T-cell (primary cell): Measurements from ENCODE around the gene TBPL2. TPM values are rescaled to one million over a fixed set of nuclear protein-coding genes. Genes with fewer than 3 reads are reported as not detected.

ENCODE experiments used
- ATAC-seq, 4 experiments: fragments of 200-7000 bp in 3 of 4; fragments of 150-1000 bp in 1 of 4; cut with Tn5 transposase; replicated peaks in 1 of 4; 1 replicate in 3 of 4; 2 replicates in 1 of 4; pipeline ENCODE4 v1.10.0; 2021; ENCODE audit warnings: moderate library complexity in 3 of 4, mild to moderate bottlenecking in 2 of 4, moderate number of reproducible peaks in 1 of 4
- CTCF ChIA-PET, 2 donors: fragments of 300-600 bp; sonication (Branson Sonifier 250); formaldehyde crosslinking; loops; one replicate each; lab custom pipeline; 2022; ENCODE audit warnings: antibody characterized with exemption in 2 of 2; lab: Charles Lee
- POLR2A ChIA-PET, 2 donors: fragments of 300-600 bp; sonication (Branson Sonifier 250); formaldehyde crosslinking; loops; one replicate each; lab custom pipeline; 2022; ENCODE audit warnings: antibody characterized with exemption in 2 of 2; lab: Charles Lee
- DNase-seq, 35 experiments: peaks; one replicate each; pipeline versions ENCODE4 v3.0.0 to v3.0.0-alpha.2; 2013 to 2023
- H3K27ac ChIP-seq: one replicate; pipeline ENCODE4 v1.5.1; 2013; ENCODE audit warnings: low read length
- H3K27me3 ChIP-seq, 2 experiments: replicated peaks in 1 of 2; 1 replicate in 1 of 2; 2 replicates in 1 of 2; pipeline versions ENCODE4 v1.6.1 to v1.7.0; 2013; ENCODE audit warnings: low read length in 1 of 2, mixed read lengths in 1 of 2; ENCODE audit not compliant: control insufficient read depth in 2 of 2, insufficient read depth in 2 of 2; ENCODE audit errors: extremely low read depth in 1 of 2
- H3K36me3 ChIP-seq, 2 donors: 1 replicate in 1 of 2; 2 replicates in 1 of 2; pipeline versions ENCODE4 v1.6.1 to v1.7.0; 2013; ENCODE audit warnings: low read length in 1 of 2; ENCODE audit not compliant: control insufficient read depth in 2 of 2, insufficient read depth in 1 of 2; ENCODE audit errors: extremely low read depth in 1 of 2
- H3K4me1 ChIP-seq, 2 experiments: 1 replicate in 1 of 2; 2 replicates in 1 of 2; pipeline versions ENCODE4 v1.6.1 to v1.7.0; 2013; ENCODE audit warnings: low read length in 2 of 2, mixed read lengths in 1 of 2; ENCODE audit not compliant: insufficient read depth in 2 of 2, control insufficient read depth in 1 of 2; ENCODE audit errors: extremely low read depth in 1 of 2
- H3K4me3 ChIP-seq, 2 donors: 1 replicate in 1 of 2; 2 replicates in 1 of 2; pipeline versions ENCODE4 v1.5.1 to v1.7.0; 2013; ENCODE audit warnings: mild to moderate bottlenecking in 2 of 2, low read length in 1 of 2, moderate library complexity in 1 of 2; ENCODE audit not compliant: control insufficient read depth in 1 of 2; ENCODE audit errors: extremely low read depth in 1 of 2
- H3K9me3 ChIP-seq: 2 replicates; pipeline ENCODE4 v1.7.0; 2013
- H3K27ac Mint-ChIP-seq, 2 donors: one replicate each; pipeline ENCODE4 v1.8.0; 2020 to 2021; ENCODE audit warnings: mild to moderate bottlenecking in 2 of 2, mixed read lengths in 2 of 2
- H3K27me3 Mint-ChIP-seq, 2 donors: one replicate each; pipeline ENCODE4 v1.8.0; 2021 to 2022; ENCODE audit warnings: mixed read lengths in 2 of 2
- H3K36me3 Mint-ChIP-seq: one replicate; pipeline ENCODE4 v1.8.0; 2021; ENCODE audit warnings: mixed read lengths
- H3K4me1 Mint-ChIP-seq, 3 donors: one replicate each; pipeline ENCODE4 v1.8.0; 2020 to 2022; ENCODE audit warnings: mixed read lengths in 3 of 3, mild to moderate bottlenecking in 1 of 3
- H3K4me3 Mint-ChIP-seq, 3 donors: one replicate each; pipeline ENCODE4 v1.8.0; 2020 to 2022; ENCODE audit warnings: mild to moderate bottlenecking in 3 of 3, mixed read lengths in 3 of 3, moderate library complexity in 3 of 3
- H3K9me3 Mint-ChIP-seq, 3 donors: one replicate each; pipeline ENCODE4 v1.8.0; 2020 to 2022; ENCODE audit warnings: mixed read lengths in 3 of 3
- WGBS: methylation state at CpG from one replicate; pipeline ENCODE4 v1.1.5; 2013; ENCODE audit warnings: missing lambda C conversion rate; ENCODE audit not compliant: insufficient coverage; 5-methylcytosine and 5-hydroxymethylcytosine counted together
- total RNA-seq, 35 experiments: library from RNA in 6 of 35; stranded (reverse) in 6 of 35; fragments of 120-200 nt in 1 of 35; gene quantifications; one replicate each; pipeline versions ENCODE4 v1.2.1 to v1.2.4 and lab custom pipeline; 2013 to 2026

The TBPL2 gene
- total RNA-seq, 5 donors from 2014 or later (not counting 1 experiment from before 2014, with no cell fraction given): not detected

GRCh38 chr14:55419663-55420062 is 20.8 kb downstream of the TBPL2 start:
- CTCF ChIA-PET: interaction anchor here in 1 of 2 donors (0.5 to 1.0 kb wide), 2 partner anchors 158 to 259 kb away, joined by 3 to 7 read pairs; no protein-coding TSS in a partner anchor
- no peak for ATAC-seq

GRCh38 chr14:55418411-55418810 is 22.0 kb downstream of the TBPL2 start:
- ChIA-PET CTCF (interaction anchor here in 1 of 2 donors (1.0 kb wide), 1 partner anchor 8 kb away, joined by 3 read pairs; no protein-coding TSS in a partner anchor), POLR2A (interaction anchor here (0.5 to 0.7 kb wide), 2 partner anchors 10 to 1000 kb away, joined by 4 read pairs; no protein-coding TSS in a partner anchor)
- Histone ChIP-seq H3K27me3 (no peaks in the 10 kb centered on the region), H3K36me3 (no peaks in the 10 kb centered on the region), H3K9me3 (no peaks in the 10 kb centered on the region), H3K27ac (no peak overlapping the region), H3K4me1 (peaks cover 0 to 3% of the 10 kb centered on the region in 2 experiments), H3K4me3 (no peak overlapping the region)
- Mint-ChIP-seq H3K9me3 (no peaks in the 10 kb centered on the region), H3K4me3 (no peak overlapping the region), H3K36me3 (no peaks in the 10 kb centered on the region), H3K27ac (no peak overlapping the region), H3K4me1 (no peaks in the 10 kb centered on the region), H3K27me3 (no peaks in the 10 kb centered on the region)
- DNase-seq (no peak), ATAC-seq (no peak)
- no CpG with 5 or more reads among the region's 6 CpGs for WGBS

More at GRCh38 chr14:55419663-55420062, 20.8 kb downstream of the TBPL2 start:
- Histone ChIP-seq H3K27me3 (no peaks in the 10 kb centered on the region), H3K27ac (no peak overlapping the region), H3K36me3 (no peaks in the 10 kb centered on the region), H3K4me1 (peaks cover 0 to 6% of the 10 kb centered on the region in 2 experiments), H3K4me3 (no peak overlapping the region), H3K9me3 (no peaks in the 10 kb centered on the region)
- Mint-ChIP-seq H3K9me3 (no peaks in the 10 kb centered on the region), H3K4me1 (no peaks in the 10 kb centered on the region), H3K27ac (no peak overlapping the region), H3K27me3 (no peaks in the 10 kb centered on the region), H3K36me3 (no peaks in the 10 kb centered on the region), H3K4me3 (no peak overlapping the region)
- DNase-seq: no peak
- WGBS: 86% methylated on average over 1 of the region's 1 CpG
- POLR2A ChIA-PET: interaction anchor here in 1 of 2 donors (0.6 kb wide), 1 partner anchor 934 kb away, joined by 3 read pairs; no protein-coding TSS in a partner anchor

GRCh38 chr14:55417955-55418354 is 22.5 kb downstream of the TBPL2 start:
- no peak overlapping the region for H3K27ac ChIP-seq
- CTCF ChIA-PET: interaction anchor here in 1 of 2 donors (0.7 to 1.9 kb wide), 3 partner anchors 28 to 194 kb away, joined by 3 to 5 read pairs (median 4); no protein-coding TSS in a partner anchor
- no peak overlapping the region for H3K4me3 ChIP-seq
- no peaks in the 10 kb centered on the region for H3K36me3 Mint-ChIP-seq
- H3K4me1 Mint-ChIP-seq: peaks cover 0 to 2% (median 0%) of the 10 kb centered on the region in 3 donors
- DNase-seq (no peak), ATAC-seq (no peak)
- POLR2A ChIA-PET: interaction anchor here in 1 of 2 donors (0.7 kb wide), 1 partner anchor 1001 kb away, joined by 4 read pairs; no protein-coding TSS in a partner anchor
- no peaks in the 10 kb centered on the region for H3K9me3 Mint-ChIP-seq
- H3K36me3 ChIP-seq: no peaks in the 10 kb centered on the region
- H3K27me3 ChIP-seq: no peaks in the 10 kb centered on the region
- H3K4me1 ChIP-seq: peaks cover 0 to 3% of the 10 kb centered on the region in 2 experiments
- H3K9me3 ChIP-seq: no peaks in the 10 kb centered on the region
- H3K4me3 Mint-ChIP-seq: no peak overlapping the region
- no peaks in the 10 kb centered on the region for H3K27me3 Mint-ChIP-seq
- no peak overlapping the region for H3K27ac Mint-ChIP-seq

GRCh38 chr14:55416866-55417265 is 23.6 kb downstream of the TBPL2 start:
- ATAC-seq: peak in 1 of 4 experiments; percentile 34

GRCh38 chr14:55414551-55414950 is 25.9 kb downstream of the TBPL2 start:
- DNase-seq (no peak), ATAC-seq (no peak)
- Mint-ChIP-seq H3K27ac (no peak overlapping the region), H3K4me1 (peaks cover 23 to 31% (median 23%) of the 10 kb centered on the region in 3 donors), H3K27me3 (no peaks in the 10 kb centered on the region), H3K36me3 (no peaks in the 10 kb centered on the region), H3K9me3 (no peaks in the 10 kb centered on the region), H3K4me3 (no peak overlapping the region)
- Histone ChIP-seq H3K36me3 (no peaks in the 10 kb centered on the region), H3K9me3 (no peaks in the 10 kb centered on the region), H3K4me1 (peaks cover 7 to 20% of the 10 kb centered on the region in 2 experiments), H3K4me3 (no peak overlapping the region), H3K27ac (no peak overlapping the region), H3K27me3 (no peaks in the 10 kb centered on the region)
- ChIA-PET CTCF (interaction anchor here (0.6 to 1.3 kb wide), 5 partner anchors 11 to 32 kb away, joined by 3 to 10 read pairs (median 4); no protein-coding TSS in a partner anchor), POLR2A (interaction anchor here (0.6 kb wide), 4 partner anchors 18 to 533 kb away, joined by 3 to 5 read pairs (median 3); no protein-coding TSS in a partner anchor)
- no CpG with 5 or more reads among the region's 3 CpGs for WGBS

More at GRCh38 chr14:55416866-55417265, 23.6 kb downstream of the TBPL2 start:
- Histone ChIP-seq H3K27ac (no peak overlapping the region), H3K4me1 (peaks cover 5 to 7% of the 10 kb centered on the region in 2 experiments), H3K36me3 (no peaks in the 10 kb centered on the region), H3K9me3 (no peaks in the 10 kb centered on the region), H3K27me3 (no peaks in the 10 kb centered on the region), H3K4me3 (no peak overlapping the region)
- DNase-seq: peak in 6 of 35 experiments; percentile 3 to 28 (median 16)
- no CpG with 5 or more reads among the region's 5 CpGs for WGBS
- no peak overlapping the region for H3K4me3 Mint-ChIP-seq
- no peaks in the 10 kb centered on the region for H3K9me3 Mint-ChIP-seq
- ChIA-PET POLR2A (interaction anchor here in 1 of 2 donors (0.5 kb wide), 1 partner anchor 54 kb away, joined by 4 read pairs; no protein-coding TSS in a partner anchor), CTCF (interaction anchor here (0.7 to 1.9 kb wide), 6 partner anchors 8 to 852 kb away, joined by 3 to 4 read pairs (median 4); no protein-coding TSS in a partner anchor)
- no peaks in the 10 kb centered on the region for H3K27me3 Mint-ChIP-seq
- no peak overlapping the region for H3K27ac Mint-ChIP-seq
- H3K4me1 Mint-ChIP-seq: peaks cover 6 to 12% (median 9%) of the 10 kb centered on the region in 3 donors
- no peaks in the 10 kb centered on the region for H3K36me3 Mint-ChIP-seq

- Histone ChIP-seq H3K4me3 (no peak overlapping the region), H3K27ac (no peak overlapping the region), H3K9me3 (no peaks in the 10 kb centered on the region), H3K4me1 (peaks cover 7 to 20% of the 10 kb centered on the region in 2 experiments), H3K27me3 (no peaks in the 10 kb centered on the region), H3K36me3 (no peaks in the 10 kb centered on the region)
- peak overlapping the region; percentile 86 to 92 (median 89) for H3K4me3 Mint-ChIP-seq
- H3K9me3 Mint-ChIP-seq: no peaks in the 10 kb centered on the region
- peaks cover 40 to 47% (median 42%) of the 10 kb centered on the region in 3 donors for H3K4me1 Mint-ChIP-seq
- no peak for DNase-seq
- peaks cover 7% of the 10 kb centered on the region for H3K36me3 Mint-ChIP-seq
- ChIA-PET CTCF (interaction anchor here in 1 of 2 donors (1.2 kb wide), 1 partner anchor 12 kb away, joined by 4 read pairs; no protein-coding TSS in a partner anchor), POLR2A (no interaction called here)
- no peaks in the 10 kb centered on the region for H3K27me3 Mint-ChIP-seq
- WGBS: 100% methylated on average over 2 of the region's 5 CpGs
- H3K27ac Mint-ChIP-seq: peak overlapping the region in 1 of 2 donors; percentile 7
- ATAC-seq: no peak
Measured at GRCh38 chr14:55412676-55413075, 27.7 kb downstream of the TBPL2 start.
